Keratinocyte (primary cell): Measurements from ENCODE around the gene STK17A. TPM values are rescaled to one million over a fixed set of nuclear protein-coding genes. Genes with fewer than 3 reads are reported as not detected.

Experiments used
- DNase-seq: peaks from one replicate; pipeline ENCODE4 v3.0.0-alpha.2; 2011; ENCODE audit warnings: low read depth, missing footprints, low spot score
- FAIRE-seq: peaks from 2 replicates; lab custom pipeline; 2011; peaks lifted over from hg19 to GRCh38; lab: Jason Lieb, UNC
- H2AFZ ChIP-seq: 2 replicates; pipeline ENCODE4 v1.6.0; 2012; ENCODE audit warnings: low read length, control low read depth, inconsistent platforms; ENCODE audit not compliant: control insufficient read depth
- H3K27ac ChIP-seq: 2 replicates; pipeline ENCODE4 v1.5.1; 2011; ENCODE audit warnings: low read length; ENCODE audit not compliant: control insufficient read depth, insufficient read depth
- H3K27me3 ChIP-seq: 3 replicates; pipeline ENCODE4 v1.6.0; 2011; ENCODE audit warnings: low read length; ENCODE audit not compliant: control insufficient read depth, insufficient read depth; ENCODE audit errors: extremely low read depth
- H3K36me3 ChIP-seq, 2 experiments: 2 replicates in 1 of 2; 3 replicates in 1 of 2; pipeline ENCODE4 v1.5.1; 2011; ENCODE audit warnings: low read length in 2 of 2, mild to moderate bottlenecking in 1 of 2; ENCODE audit not compliant: control insufficient read depth in 2 of 2, insufficient read depth in 2 of 2; ENCODE audit errors: extremely low read depth in 1 of 2
- H3K4me1 ChIP-seq: 3 replicates; pipeline ENCODE4 v1.5.1; 2011; ENCODE audit warnings: low read length; ENCODE audit not compliant: control insufficient read depth, insufficient read depth; ENCODE audit errors: extremely low read depth
- H3K4me2 ChIP-seq: 3 replicates; pipeline ENCODE4 v1.6.0; 2011; ENCODE audit warnings: low read depth, low read length; ENCODE audit not compliant: control insufficient read depth, insufficient read depth; ENCODE audit errors: extremely low read depth
- H3K4me3 ChIP-seq, 3 experiments: fragments of 200-600 bp in 1 of 3; sonication (generic) in 1 of 3; 2 replicates in 2 of 3; 3 replicates in 1 of 3; pipeline ENCODE4 v1.5.1; 2011 to 2016; ENCODE audit warnings: low read length in 3 of 3, mild to moderate bottlenecking in 3 of 3, control low read depth in 2 of 3, inconsistent platforms in 1 of 3, low read depth in 1 of 3, mixed read lengths in 1 of 3, mixed run types in 1 of 3, moderate library complexity in 1 of 3; ENCODE audit not compliant: control insufficient read depth in 2 of 3, insufficient read depth in 2 of 3; ENCODE audit errors: extremely low read depth in 1 of 3
- H3K79me2 ChIP-seq: 2 replicates; pipeline ENCODE4 v1.6.0; 2012; ENCODE audit warnings: low read length; ENCODE audit not compliant: control insufficient read depth, insufficient read depth
- H3K9ac ChIP-seq: 3 replicates; pipeline ENCODE4 v1.6.0; 2011; ENCODE audit warnings: low read length; ENCODE audit not compliant: control insufficient read depth, insufficient read depth; ENCODE audit errors: extremely low read depth
- H3K9me1 ChIP-seq: 3 replicates; pipeline ENCODE4 v1.6.0; 2011; ENCODE audit warnings: low read length; ENCODE audit not compliant: control insufficient read depth, insufficient read depth; ENCODE audit errors: extremely low read depth
- H3K9me3 ChIP-seq: 2 replicates; pipeline ENCODE4 v1.5.1; 2012; ENCODE audit warnings: low read depth, low read length; ENCODE audit not compliant: control insufficient read depth
- H4K20me1 ChIP-seq: 3 replicates; pipeline ENCODE4 v1.6.0; 2011; ENCODE audit warnings: low read length; ENCODE audit not compliant: control insufficient read depth, insufficient read depth; ENCODE audit errors: extremely low read depth
- CTCF ChIP-seq, 3 experiments: IDR thresholded peaks in 1 of 3; conservative IDR thresholded peaks in 1 of 3; optimal IDR thresholded peaks in 1 of 3; 2 replicates in 2 of 3; 3 replicates in 1 of 3; pipeline versions ENCODE3 to v1.5.1; 2011; ENCODE audit warnings: low read length in 3 of 3, mild to moderate bottlenecking in 3 of 3, moderate library complexity in 2 of 3, control low read depth in 1 of 3, inconsistent platforms in 1 of 3; ENCODE audit not compliant: insufficient read depth in 2 of 3; ENCODE audit errors: extremely low read depth in 1 of 3
- EZH2 ChIP-seq: IDR thresholded peaks from one replicate; pipeline ENCODE4 v1.6.1; 2012; ENCODE audit warnings: inconsistent platforms, mild to moderate bottlenecking, low read length, moderate library complexity
- dilution Hi-C: fragments of 300-500 bp; cut with MboI; formaldehyde crosslinking; loops from one replicate; pipeline ENCODE4 v1.7.0; 2020; ENCODE audit warnings: low sequenced_read_pairs; ENCODE audit not compliant: extremely low pct_ligation_motif_present
- polyA plus RNA-seq, 5 experiments: library from polyadenylated mRNA; depleted of rRNA in 3 of 5; stranded (reverse) in 3 of 5; stranded (forward) in 1 of 5; unstranded in 1 of 5; fragments of >200 nt; gene quantifications; 1 replicate in 1 of 5; 2 replicates in 3 of 5; 3 replicates in 1 of 5; pipeline versions ENCODE4 v1.2.1 to v1.2.3, GENCODE V29; 2011 to 2012; ENCODE audit warnings: missing spikeins in 2 of 5, low read depth in 1 of 5, low replicate concordance in 1 of 5

STK17A gene
- polyA plus RNA-seq, 1 donor (not counting 4 experiments of a cell fraction or from before 2014, with no cell fraction given): 81.3 TPM

- Histone ChIP-seq H3K36me3 (peaks cover 4 to 12% of the 10 kb centered on the region in 2 experiments), H3K9ac (no peak overlapping the region), H3K27ac (peak overlapping the region; percentile 88), H3K4me3 (no peak overlapping the region), H3K9me1 (no peaks in the 10 kb centered on the region), H3K27me3 (no peaks in the 10 kb centered on the region), H4K20me1 (no peaks in the 10 kb centered on the region), H3K4me1 (peaks cover 51% of the 10 kb centered on the region), H3K9me3 (no peaks in the 10 kb centered on the region), H2AFZ (no peak overlapping the region), H3K79me2 (no peaks in the 10 kb centered on the region), H3K4me2 (peak overlapping the region; percentile 23)
- DNase-seq: no peak
- FAIRE-seq: no peak
- TF ChIP-seq CTCF (optimal IDR thresholded peaks at IDR 0.05 in 1 of 3, IDR thresholded peaks at IDR 0.05 in 1 of 3, conservative IDR thresholded peaks at IDR 0.05 in 1 of 3; ENCODE audit: extremely low read depth in 1 of 3, insufficient read depth in 2 of 3, low read length in 3 of 3) (no peak), EZH2 (no peak)
- dilution Hi-C loops: no loop called here
Observed at GRCh38 chr7:43646603-43647338, 63.9 kb downstream of the STK17A start.

- peak overlapping the region; percentile 51 for H3K9ac ChIP-seq
Observed at GRCh38 chr7:43647339-43647672, 64.4 kb downstream of the STK17A start.

More at GRCh38 chr7:43647339-43647672, 64.4 kb downstream of the STK17A start:
- dilution Hi-C loops: no loop called here
- Histone ChIP-seq H3K79me2 (peaks cover 2% of the 10 kb centered on the region), H2AFZ (no peak overlapping the region), H3K27ac (peak overlapping the region; percentile 88), H3K4me2 (peak overlapping the region; percentile 53), H3K9me1 (no peaks in the 10 kb centered on the region), H3K4me3 (no peak overlapping the region), H3K36me3 (peaks cover 4 to 12% of the 10 kb centered on the region in 2 experiments), H3K27me3 (no peaks in the 10 kb centered on the region), H3K4me1 (peaks cover 51% of the 10 kb centered on the region), H3K9me3 (no peaks in the 10 kb centered on the region), H4K20me1 (no peaks in the 10 kb centered on the region)
- FAIRE-seq (no peak), DNase-seq (no peak)
- TF ChIP-seq EZH2: no peak
- TF ChIP-seq CTCF (optimal IDR thresholded peaks at IDR 0.05 in 1 of 3, IDR thresholded peaks at IDR 0.05 in 1 of 3, conservative IDR thresholded peaks at IDR 0.05 in 1 of 3; ENCODE audit: extremely low read depth in 1 of 3, insufficient read depth in 2 of 3, low read length in 3 of 3): no peak
